ENCODE measurements around the gene FAM169A.
"Not testable (repeated sequence)": the region's sequence is repeated elsewhere in the genome, so short reads cannot be mapped to it uniquely, and the experiment has no call there.

Gene FAM169A

DNA sequence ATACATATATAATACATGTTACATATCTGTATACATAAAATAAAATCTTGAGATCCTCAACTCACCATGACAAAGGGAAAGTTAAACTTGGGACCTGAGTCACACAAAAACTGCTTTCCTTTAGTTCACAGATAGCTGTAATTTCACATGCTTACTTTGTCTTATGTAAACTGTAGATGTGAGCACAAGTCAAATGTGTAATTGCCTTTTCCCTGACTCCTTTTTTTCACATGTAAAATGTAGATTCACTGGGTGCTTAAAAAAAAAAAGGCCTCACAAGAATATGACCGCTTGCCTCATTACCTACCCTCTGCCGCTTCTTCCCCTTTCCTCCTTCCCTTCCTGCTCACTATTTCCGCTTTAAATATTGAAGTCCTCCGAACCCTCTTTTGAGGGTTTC is 21.9 kb upstream of the FAM169A start:
- peaks cover 13 to 14% of the 10 kb centered on the region in 2 donors for H3K4me1 Mint-ChIP-seq (ENCODE audit: low read depth in 2 of 2)
- H3K27me3 Mint-ChIP-seq: no peaks in the 10 kb centered on the region
- DNase-seq: no peak
- no peak overlapping the region for H3K4me3 Mint-ChIP-seq
- H3K9me3 Mint-ChIP-seq: no peaks in the 10 kb centered on the region
- no peak for ATAC-seq (replicated peaks)
- H3K36me3 Mint-ChIP-seq (ENCODE audit: insufficient read depth): no peaks in the 10 kb centered on the region
- H3K27ac Mint-ChIP-seq: no peak overlapping the region

GRCh38 chr5:74885170-74885569 is 19.0 kb upstream of the FAM169A start:
- Mint-ChIP-seq H3K4me1 (ENCODE audit: low read depth in 2 of 2) (peaks cover 11% of the 10 kb centered on the region in 2 donors), H3K36me3 (ENCODE audit: insufficient read depth) (no peaks in the 10 kb centered on the region), H3K4me3 (no peak overlapping the region), H3K9me3 (no peaks in the 10 kb centered on the region), H3K27me3 (no peaks in the 10 kb centered on the region), H3K27ac (no peak overlapping the region)
- no peak for ATAC-seq (replicated peaks)
- DNase-seq: no peak

- not testable (repeated sequence) for H3K27ac Mint-ChIP-seq; H3K36me3 Mint-ChIP-seq (ENCODE audit: insufficient read depth); H3K4me1 Mint-ChIP-seq (ENCODE audit: low read depth in 2 of 2); DNase-seq; ATAC-seq (replicated peaks); H3K27me3 Mint-ChIP-seq; H3K9me3 Mint-ChIP-seq; H3K4me3 Mint-ChIP-seq
These were observed 16.4 kb upstream of the FAM169A start for GRCh38 chr5:74882379-74883134.

DNA sequence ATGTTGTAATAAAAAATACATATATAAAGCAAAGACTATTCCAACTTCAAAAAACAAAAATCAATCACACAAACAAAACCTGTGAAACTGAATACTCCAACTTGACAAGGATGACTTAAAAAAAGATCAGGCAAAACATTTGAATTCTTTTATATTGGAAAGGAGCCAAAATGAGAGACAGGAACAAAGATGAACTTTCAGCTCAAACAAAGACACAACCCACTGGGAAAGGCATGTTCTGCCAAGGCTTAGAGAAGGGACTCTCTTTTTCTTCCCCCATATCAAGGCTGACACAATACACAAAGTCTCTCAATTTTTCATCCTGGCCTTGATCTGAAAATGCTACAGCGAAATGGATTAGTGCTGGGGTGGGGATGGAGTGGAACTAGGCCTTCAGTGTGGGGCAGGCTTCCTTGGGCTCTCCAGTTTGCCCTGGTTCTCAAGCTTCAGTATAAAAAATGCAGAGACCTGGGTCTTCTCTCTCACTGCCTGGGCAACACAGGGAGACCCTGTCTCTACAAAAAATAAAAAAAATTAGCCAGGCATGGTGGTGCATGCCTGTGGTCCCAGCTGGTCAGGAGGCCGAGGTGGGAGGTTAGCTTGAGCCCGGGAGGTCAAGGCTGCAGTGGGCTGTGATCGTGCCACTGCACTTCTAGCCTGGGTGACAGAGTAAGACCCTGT is 11.6 kb upstream of the FAM169A start:
- no peaks in the 10 kb centered on the region for H3K9me3 Mint-ChIP-seq
- H3K27ac Mint-ChIP-seq: no peak overlapping the region
- no peaks in the 10 kb centered on the region for H3K4me1 Mint-ChIP-seq (ENCODE audit: low read depth in 2 of 2)
- H3K27me3 Mint-ChIP-seq: peaks cover 0 to 8% of the 10 kb centered on the region in 2 donors
- DNase-seq: no peak
- no peak for ATAC-seq (replicated peaks)
- H3K4me3 Mint-ChIP-seq: no peak overlapping the region
- H3K36me3 Mint-ChIP-seq (ENCODE audit: insufficient read depth): no peaks in the 10 kb centered on the region

DNA sequence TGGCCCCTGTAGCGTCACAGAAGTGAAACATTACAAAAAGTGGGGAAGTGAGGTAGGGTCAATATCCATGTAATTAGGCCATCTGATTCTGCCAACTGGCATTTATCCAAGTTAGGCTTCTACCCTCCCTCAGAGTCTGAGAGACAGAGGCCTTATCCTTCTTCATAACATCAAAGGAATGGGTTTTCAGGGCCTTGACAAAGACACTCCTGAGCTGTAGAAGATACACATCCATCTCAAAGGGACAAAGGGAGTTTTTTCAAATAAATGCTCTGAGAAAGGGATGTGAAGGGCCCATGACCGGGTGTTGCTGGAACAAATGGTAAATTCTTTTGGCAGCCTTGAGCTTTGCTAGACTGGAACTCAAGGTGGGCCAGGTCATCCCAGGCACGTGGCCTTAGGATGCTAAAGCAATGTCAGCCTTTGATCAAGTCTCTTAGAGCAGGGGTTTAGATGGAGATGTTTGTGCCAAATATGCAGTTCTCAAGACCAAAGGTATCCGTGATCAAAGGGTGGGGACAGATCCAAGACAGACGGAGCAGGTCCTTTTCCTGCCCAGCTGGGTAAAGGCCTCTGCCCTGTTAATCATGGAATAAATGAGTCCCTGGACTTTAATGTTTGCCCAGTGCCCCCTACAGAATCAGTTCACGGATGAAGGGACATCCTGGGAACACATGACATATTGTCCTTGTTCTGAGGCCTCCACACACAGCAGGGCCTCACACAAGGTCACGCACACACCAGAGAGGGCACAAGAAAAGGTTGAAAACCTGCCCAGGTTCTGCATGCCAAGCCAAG is 10.0 kb upstream of the FAM169A start:
- DNase-seq (no peak), ATAC-seq (replicated peaks) (no peak)
- Mint-ChIP-seq H3K4me1 (ENCODE audit: low read depth in 2 of 2) (no peaks in the 10 kb centered on the region), H3K9me3 (no peaks in the 10 kb centered on the region), H3K27ac (no peak overlapping the region), H3K27me3 (peaks cover 0 to 8% of the 10 kb centered on the region in 2 donors), H3K4me3 (no peak overlapping the region), H3K36me3 (ENCODE audit: insufficient read depth) (no peaks in the 10 kb centered on the region)

GRCh38 chr5:74873525-74874249 is 7.5 kb upstream of the FAM169A start:
- Mint-ChIP-seq H3K4me1 (ENCODE audit: low read depth in 2 of 2) (peaks cover 4% of the 10 kb centered on the region in 2 donors), H3K27me3 (peaks cover 0 to 8% of the 10 kb centered on the region in 2 donors), H3K27ac (no peak overlapping the region), H3K9me3 (no peaks in the 10 kb centered on the region), H3K4me3 (no peak overlapping the region), H3K36me3 (ENCODE audit: insufficient read depth) (no peaks in the 10 kb centered on the region)
- no peak for DNase-seq
- ATAC-seq (replicated peaks): no peak

DNA sequence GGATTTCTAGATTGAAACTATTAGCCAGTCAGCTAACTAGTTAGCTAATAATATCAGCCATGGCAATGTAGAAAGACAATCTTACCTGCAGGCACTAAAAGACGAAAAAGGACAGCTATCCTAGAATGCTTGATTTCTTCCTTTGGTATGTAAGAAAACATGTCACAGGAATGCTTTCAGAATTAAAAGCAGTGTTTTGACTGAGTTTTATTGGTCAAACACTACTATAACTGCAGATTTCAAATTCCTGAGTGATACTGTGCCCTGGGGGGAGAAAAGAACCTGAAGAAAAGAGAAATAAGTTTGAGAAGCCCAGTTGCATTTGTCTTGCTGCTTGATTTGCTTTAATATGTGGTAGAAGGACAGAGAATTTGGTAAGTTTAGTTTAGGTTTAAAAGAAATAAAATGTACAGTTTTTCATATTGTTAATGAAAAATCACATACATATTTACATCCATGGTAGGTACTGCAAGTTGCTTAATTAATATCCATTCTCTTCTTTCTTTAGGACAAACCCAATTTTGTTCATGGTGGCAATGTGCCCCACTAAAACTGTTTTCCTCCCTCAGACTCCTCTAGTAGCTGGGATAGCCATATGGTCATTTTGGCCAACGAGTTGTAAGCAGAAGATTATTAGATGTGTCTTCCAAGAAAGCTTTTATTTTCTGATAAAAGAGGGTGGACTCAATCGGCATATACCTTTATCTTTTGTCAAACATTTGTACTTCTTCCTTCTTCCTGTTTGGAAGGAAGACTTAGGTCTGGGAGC is 4.3 kb upstream of the FAM169A start:
- H3K27me3 Mint-ChIP-seq: peaks cover 0 to 8% of the 10 kb centered on the region in 2 donors
- no peaks in the 10 kb centered on the region for H3K9me3 Mint-ChIP-seq
- no peak for ATAC-seq (replicated peaks)
- H3K4me1 Mint-ChIP-seq (ENCODE audit: low read depth in 2 of 2): peaks cover 9 to 10% of the 10 kb centered on the region in 2 donors
- H3K4me3 Mint-ChIP-seq: no peak overlapping the region
- H3K27ac Mint-ChIP-seq: no peak overlapping the region
- H3K36me3 Mint-ChIP-seq (ENCODE audit: insufficient read depth): peaks cover 7% of the 10 kb centered on the region
- no peak for DNase-seq

GRCh38 chr5:74869414-74869813 is 3.2 kb upstream of the FAM169A start:
- peaks cover 18 to 21% of the 10 kb centered on the region in 2 donors for H3K4me1 Mint-ChIP-seq (ENCODE audit: low read depth in 2 of 2)
- not testable (repeated sequence) for ATAC-seq (replicated peaks); DNase-seq; H3K27ac Mint-ChIP-seq; H3K27me3 Mint-ChIP-seq; H3K9me3 Mint-ChIP-seq
- H3K36me3 Mint-ChIP-seq (ENCODE audit: insufficient read depth): peaks cover 13% of the 10 kb centered on the region
- peak overlapping the region in 1 of 2 donors; percentile 66 for H3K4me3 Mint-ChIP-seq

DNA sequence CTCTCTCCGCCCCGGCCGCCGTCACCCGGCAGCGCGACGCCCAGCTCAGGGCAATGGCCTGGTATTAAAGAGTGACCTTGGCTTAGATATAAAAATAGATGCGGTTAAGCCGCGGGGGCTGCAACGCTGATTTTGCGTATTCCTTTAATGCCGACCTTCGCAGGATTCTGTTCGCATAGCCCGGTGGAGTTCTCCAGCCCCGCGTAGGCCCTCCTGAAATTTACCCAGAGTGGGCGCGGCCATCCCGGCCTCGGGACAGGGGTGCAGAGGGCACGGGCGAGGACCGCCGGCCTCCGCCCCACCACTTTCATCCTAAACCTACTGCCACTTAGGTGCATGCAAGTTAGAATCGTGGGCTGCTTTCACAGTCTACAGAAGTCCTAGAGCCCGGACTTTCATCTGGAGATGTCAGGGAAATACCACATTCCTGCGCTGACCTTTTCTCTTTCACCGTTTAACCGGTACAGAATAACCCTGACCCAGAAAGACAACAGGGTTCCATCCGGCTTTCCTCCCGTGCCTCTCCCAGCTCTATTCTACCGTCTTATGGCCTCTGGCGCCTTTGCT is 492 bp upstream of the FAM169A start:
- H3K36me3 Mint-ChIP-seq (ENCODE audit: insufficient read depth): peaks cover 13% of the 10 kb centered on the region
- DNase-seq: no peak
- H3K4me1 Mint-ChIP-seq (ENCODE audit: low read depth in 2 of 2): peaks cover 31 to 42% of the 10 kb centered on the region in 2 donors
- peak; percentile 2 for ATAC-seq (replicated peaks)
- peak overlapping the region; percentile 87 to 88 for H3K4me3 Mint-ChIP-seq
- peaks cover 0 to 7% of the 10 kb centered on the region in 2 donors for H3K27me3 Mint-ChIP-seq
- H3K9me3 Mint-ChIP-seq: no peaks in the 10 kb centered on the region
- peak overlapping the region; percentile 92 to 95 for H3K27ac Mint-ChIP-seq

DNA sequence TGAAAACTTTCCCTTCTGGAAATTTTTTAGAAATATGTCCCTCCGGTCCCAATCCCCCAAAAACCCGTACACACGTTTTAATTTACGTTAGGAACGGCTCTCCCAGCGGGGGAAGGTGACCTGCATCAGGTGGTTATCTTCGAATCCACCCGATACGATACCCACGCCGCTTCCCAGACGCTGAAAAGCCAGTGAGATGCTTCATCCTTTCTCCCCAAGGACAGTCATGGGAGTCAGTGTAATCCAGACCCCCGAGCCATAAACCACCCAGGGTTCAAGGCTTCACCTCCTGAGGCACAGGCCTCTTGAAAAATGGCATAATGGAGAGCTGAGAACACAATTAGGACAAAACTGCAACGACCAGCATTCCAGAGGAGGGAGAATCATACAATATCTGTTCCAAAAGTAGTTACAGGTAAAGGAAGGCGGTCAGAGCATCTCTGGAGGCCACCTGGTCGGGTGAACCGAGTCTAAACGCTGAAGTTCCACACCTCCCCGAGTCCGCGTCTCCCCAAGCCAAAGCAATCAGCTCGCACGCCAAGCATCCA is 857 bp downstream of the FAM169A start:
- ATAC-seq (replicated peaks): no peak

GRCh38 chr5:74864823-74865222 is 1.4 kb downstream of the FAM169A start:
- no peak for ATAC-seq (replicated peaks)
- DNase-seq: no peak
- H3K27me3 Mint-ChIP-seq: peaks cover 0 to 7% of the 10 kb centered on the region in 2 donors
- peak overlapping the region; percentile 80 to 85 for H3K4me3 Mint-ChIP-seq
- H3K36me3 Mint-ChIP-seq (ENCODE audit: insufficient read depth): peaks cover 13% of the 10 kb centered on the region
- H3K27ac Mint-ChIP-seq: peak overlapping the region; percentile 94 to 95
- peaks cover 43 to 58% of the 10 kb centered on the region in 2 donors for H3K4me1 Mint-ChIP-seq (ENCODE audit: low read depth in 2 of 2)
- H3K9me3 Mint-ChIP-seq: no peaks in the 10 kb centered on the region

More for the DNA sequence above, 857 bp downstream of the FAM169A start:
- DNase-seq: peak in 1 of 3 experiments; percentile 5
- Mint-ChIP-seq H3K27ac (peak overlapping the region; percentile 94 to 95), H3K4me1 (ENCODE audit: low read depth in 2 of 2) (peaks cover 41 to 53% of the 10 kb centered on the region in 2 donors), H3K36me3 (ENCODE audit: insufficient read depth) (peaks cover 13% of the 10 kb centered on the region), H3K27me3 (peaks cover 0 to 7% of the 10 kb centered on the region in 2 donors), H3K9me3 (no peaks in the 10 kb centered on the region), H3K4me3 (peak overlapping the region; percentile 80 to 85)

DNA sequence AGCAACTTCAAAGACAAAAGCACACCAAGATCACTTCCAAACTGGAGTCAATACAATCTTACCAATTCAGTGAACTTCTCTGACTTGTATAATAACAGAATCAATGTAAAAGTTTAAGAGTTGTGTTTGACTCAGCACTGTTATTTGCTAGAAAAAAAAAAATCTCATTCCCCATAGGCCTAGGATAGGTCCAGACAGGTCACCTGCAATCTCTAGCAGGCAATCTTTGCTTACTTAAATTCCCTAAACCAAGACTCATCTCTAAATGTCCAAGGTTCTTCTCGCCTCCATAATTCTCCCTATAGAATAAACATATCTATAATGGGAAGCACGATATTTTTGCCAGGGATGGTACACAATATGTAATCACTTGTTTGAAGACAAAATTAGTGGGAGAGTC is 2.5 kb downstream of the FAM169A start:
- Mint-ChIP-seq H3K27ac (peak overlapping the region in 1 of 2 donors; percentile 62), H3K27me3 (peaks cover 0 to 7% of the 10 kb centered on the region in 2 donors)

More for the DNA sequence above, 2.5 kb downstream of the FAM169A start:
- H3K9me3 Mint-ChIP-seq: no peaks in the 10 kb centered on the region
- H3K4me1 Mint-ChIP-seq (ENCODE audit: low read depth in 2 of 2): peaks cover 41 to 55% of the 10 kb centered on the region in 2 donors
- peak overlapping the region in 1 of 2 donors; percentile 12 for H3K4me3 Mint-ChIP-seq
- no peak for ATAC-seq (replicated peaks)
- DNase-seq: no peak
- peaks cover 13% of the 10 kb centered on the region for H3K36me3 Mint-ChIP-seq (ENCODE audit: insufficient read depth)

Data from effector memory CD8-positive, alpha-beta T cell (primary cell).